ENCODE measurements around the gene SLC6A1.

SLC6A1 gene

DNA sequence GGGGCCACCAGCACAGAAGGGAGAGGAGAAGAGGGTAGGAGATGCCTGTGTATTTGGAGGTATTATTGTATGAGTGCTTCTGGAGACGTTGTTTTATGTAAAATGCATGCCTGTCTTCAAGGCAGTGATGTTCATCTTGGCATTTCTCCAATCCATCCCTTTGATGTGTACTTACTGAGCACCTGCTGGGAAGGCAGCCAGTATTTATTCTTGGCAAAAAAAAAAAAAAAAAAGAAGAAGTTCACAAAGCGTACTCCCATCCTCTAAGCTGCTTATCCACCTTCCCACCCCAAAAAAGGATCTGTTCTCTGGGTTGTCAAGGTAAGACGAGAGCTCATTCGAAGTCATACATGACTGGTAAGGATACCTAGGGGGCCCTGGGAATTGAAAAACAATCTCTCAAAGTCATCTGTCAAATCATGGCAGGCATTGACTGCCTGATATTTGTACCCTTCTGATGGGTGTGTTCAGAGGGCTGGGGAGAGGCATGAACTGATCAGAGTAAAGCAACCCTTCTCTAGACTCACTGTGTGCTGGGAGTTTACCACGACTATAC is 30.0 kb upstream of the SLC6A1 start:
- intact Hi-C loops (cut with DNase I) = no loop called here
- peak in 6 of 42 donors; percentile 14 to 71 (median 44) for DNase-seq

DNA sequence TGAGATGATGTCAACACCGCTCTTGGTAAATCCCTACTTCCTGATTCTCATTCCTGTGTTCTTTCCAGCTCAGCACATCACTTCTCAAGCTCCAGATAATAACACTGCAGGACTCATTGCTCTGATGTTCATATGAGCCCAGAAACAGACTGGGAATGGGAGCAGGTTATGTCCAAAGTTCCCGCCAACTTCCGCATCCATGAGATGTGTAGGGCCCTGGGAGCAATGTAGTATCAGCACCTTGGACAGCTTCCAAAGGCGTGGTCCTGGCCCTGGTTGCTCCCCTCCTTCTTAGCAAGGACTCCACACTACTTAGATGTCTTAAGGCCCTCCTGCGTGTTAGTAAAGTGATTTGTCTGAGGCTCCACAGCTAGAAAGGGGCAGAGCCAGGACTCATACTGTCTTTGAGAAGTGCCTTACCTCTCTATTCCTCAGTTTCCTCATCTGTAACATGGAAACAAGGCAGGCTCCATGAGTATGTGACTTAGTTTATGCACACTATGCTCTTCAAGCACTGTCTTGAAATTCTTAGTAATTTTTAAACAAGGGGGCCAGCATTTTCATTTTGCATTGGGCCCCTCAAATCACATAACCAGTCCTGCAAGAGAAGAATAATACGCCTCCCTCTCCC is 27.9 kb upstream of the SLC6A1 start:
- no peak for DNase-seq
- intact Hi-C loops (cut with DNase I) = no loop called here

DNA sequence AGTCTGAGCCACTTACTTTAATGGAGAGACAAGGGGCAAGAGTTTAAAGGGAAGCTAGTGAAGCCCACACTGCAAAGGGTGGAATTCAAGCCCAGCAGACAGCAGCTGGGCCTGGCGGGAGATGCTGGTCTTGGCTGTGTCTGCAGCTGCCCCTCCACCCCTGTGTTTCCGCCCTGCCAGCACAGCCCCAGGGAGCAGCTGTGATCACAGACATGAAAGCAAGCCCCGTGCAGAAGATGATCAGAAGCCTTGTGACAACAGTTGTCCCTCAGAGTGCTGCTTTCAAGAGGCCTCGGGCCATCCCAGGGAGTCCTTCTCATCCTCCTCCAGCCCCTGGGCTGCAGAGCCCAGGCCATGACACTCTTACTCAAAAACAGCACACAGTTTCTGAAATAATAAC is 24.1 kb upstream of the SLC6A1 start:
- peak; percentile 49 to 87 (median 72) for DNase-seq
- intact Hi-C loops (cut with DNase I) = no loop called here

DNA sequence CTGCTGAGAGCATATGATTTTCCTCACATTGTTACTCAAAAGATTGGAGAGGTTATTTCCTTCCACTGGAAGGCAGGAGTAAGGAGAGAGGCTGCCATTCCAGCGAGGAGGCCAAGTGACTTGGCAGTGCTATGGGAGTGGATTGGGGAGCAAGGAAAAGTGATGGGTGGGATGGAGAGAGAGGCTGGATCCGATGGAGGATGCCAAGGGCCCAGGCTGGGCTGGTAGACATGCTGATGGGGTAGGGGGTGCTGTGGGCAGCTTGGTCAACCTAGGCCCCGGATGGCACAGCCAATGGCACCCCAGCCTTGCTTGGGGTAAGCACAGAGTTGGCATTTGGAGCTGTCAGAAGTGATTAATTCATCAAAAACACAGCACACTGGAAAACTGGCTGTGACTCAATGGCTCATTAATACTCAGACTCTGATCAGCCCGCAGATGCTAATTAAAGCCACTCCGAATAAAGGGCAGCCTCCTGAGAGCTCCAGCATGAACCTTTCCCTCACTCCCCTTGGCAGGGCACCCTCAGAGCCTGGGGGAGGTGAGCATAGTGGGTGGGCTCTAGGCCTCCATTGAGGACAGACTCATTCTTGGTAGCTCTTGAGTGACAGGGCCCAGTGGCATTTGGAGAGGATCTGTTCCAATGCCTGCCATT is 22.1 kb upstream of the SLC6A1 start:
- DNase-seq = peak in 6 of 42 donors; percentile 25 to 68 (median 38)
- intact Hi-C loops (cut with DNase I) = no loop called here

DNA sequence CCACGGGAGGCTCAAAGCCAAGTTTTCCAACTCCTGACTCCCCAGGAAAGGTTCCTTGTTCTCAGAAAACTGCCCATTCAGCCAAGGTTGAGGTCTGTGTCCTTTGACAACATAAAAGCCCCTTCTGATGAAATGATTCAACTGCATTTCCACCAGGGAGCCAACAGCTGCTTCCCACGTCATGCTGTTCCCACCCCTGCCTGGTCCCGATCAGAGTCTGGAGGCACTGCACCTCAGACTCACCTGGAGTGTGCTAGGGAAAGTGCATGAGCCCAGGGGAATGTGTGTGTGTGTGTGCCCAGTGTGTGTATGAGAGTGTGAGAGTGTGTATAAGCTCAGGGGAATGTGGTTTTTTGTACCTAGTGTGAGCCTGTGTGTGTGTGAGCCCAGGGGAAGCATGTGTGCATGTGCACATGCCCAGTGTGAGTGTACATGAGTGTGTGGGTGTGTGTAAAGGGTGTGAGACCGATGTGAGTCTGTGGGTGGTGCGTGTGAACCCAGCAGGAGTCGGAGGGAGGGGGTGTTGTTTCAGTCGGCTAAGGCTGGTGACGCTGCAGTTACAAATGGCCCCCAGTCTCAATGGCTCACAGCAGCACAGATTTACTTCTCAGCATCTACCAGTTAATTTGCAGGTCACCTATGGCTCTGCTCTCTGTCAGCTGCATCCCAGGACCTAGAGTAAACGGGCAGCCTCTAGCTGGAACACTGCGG is 20.3 kb upstream of the SLC6A1 start:
- intact Hi-C loops (cut with DNase I) = no loop called here
- peak in 5 of 42 donors; percentile 43 to 63 (median 46) for DNase-seq

DNA sequence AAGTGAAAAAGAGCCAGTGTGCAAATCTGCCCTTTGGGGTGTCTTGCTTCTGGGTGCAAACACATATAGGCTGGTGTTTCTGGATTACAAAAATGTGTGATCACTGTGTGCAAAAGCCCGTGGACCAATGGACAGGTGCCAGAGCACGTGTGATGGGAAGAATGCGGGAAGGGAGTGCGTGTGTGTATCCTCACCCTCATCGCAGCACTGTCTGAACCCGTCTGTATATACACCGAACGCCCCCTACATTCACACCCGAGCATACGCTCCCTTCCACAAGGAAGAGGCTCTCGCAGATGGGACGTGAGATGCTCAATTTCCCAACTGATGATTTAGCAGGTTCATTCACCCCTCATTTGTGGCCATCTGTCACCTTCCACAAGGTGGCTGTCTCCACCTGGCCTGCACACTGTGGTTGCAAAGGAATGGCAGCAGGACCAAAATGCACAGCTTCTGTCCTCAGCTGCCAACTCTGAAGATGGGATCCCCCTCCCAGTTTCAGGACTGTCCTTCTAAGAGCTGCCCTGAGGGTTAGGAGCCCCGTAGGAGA is 19.4 kb upstream of the SLC6A1 start:
- no peak for DNase-seq

DNA sequence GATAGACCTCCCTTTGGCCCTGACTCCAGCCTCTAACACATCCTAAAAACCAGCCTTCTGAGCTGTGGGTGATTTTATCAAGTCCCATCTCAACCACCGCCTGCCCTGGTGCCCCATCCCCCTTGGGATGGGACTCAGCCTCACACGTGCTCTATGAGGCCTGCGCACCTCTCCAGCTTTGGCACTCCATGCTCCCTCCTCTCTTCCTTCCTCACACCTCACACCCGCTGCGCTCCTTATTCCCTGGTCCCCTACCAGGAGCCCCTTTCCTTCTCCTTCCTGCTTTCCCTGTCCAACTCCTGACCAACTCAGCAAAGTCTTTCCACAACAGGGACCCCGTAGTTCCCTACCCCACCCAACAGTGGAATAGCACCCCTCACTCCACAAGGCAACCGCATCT is 18.4 kb upstream of the SLC6A1 start:
- DNase-seq = no peak
- intact Hi-C loops (cut with DNase I) = no loop called here

More for the DNA sequence above, 19.4 kb upstream of the SLC6A1 start:
- intact Hi-C loops (cut with DNase I) = no loop called here

DNA sequence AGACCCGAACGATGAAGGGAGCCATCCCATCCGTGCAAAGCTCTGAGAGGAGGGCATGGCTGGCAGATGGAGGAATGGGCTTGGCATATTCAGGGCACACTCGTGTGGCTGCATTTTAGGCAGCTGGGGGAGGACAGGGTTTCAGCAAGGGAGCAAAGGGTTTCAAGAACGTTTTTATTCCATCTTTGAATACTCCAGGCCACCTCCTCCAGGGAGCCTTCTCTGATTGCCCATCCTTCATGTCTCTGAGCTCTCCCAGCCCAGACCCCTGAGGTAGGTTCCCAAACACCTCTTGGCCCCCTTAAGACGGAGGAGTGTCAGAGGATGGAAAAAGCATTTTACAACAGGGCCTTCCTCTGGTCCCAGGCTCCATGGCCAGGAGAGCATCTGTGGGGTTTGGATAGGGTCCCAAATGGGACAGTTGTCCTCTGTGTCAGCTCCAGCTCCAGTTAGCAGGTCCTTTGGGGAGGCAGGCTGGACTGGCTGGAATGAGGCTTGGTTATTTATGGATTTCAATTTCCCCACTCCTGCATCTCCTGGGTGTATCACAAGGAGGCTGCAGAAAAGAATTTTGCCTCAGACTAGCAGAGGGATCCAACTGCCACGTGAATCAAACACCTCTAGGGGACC is 17.7 kb upstream of the SLC6A1 start:
- DNase-seq = peak in 3 of 42 donors; percentile 27 to 62 (median 58)
- intact Hi-C loops (cut with DNase I) = no loop called here

DNA sequence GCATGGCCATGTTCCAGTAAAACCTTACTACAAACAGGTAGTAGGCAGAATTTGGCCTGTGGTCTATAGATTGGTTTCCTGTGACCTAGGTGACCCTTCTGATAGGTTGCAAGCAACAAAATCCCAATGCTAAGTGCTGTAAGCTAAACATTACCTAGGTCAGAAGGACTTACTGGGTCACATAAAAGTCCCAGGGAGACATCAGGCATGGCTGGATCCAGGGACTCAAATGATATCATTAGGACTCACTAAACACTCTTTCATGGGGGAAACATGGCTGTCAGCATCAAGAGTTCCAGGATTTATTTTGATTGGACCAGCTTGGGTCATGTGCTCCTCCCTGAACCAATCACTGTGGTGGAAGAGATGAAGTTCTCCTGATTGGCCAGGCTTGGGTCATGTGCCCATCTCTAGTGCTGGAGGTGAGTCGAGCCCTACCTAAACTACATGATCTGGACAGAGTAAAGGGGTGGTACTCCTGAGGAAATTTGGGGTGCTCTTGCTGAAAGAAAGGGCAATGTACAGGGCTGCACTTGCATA is 16.8 kb upstream of the SLC6A1 start:
- no peak for DNase-seq
- intact Hi-C loops (cut with DNase I) = no loop called here

DNA sequence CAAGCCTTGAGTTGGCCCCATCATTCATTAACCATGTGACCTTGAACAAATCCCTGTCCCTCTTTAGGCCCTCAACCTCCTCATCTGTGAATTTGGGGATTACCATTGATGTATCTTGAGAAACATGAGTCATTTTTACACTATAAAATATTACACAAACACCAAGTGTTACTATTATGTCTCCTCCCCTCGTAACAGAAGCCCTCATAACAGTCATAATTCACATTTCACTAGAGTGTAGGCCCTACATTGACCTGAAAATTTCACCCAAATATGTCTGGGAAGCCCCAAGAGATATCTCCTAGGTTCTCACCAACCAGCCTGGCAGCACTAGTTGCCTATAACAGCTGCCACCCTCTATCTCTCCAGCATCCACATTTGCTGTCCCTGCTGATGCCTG is 15.8 kb upstream of the SLC6A1 start:
- intact Hi-C loops (cut with DNase I) = no loop called here
- DNase-seq = no peak

DNA sequence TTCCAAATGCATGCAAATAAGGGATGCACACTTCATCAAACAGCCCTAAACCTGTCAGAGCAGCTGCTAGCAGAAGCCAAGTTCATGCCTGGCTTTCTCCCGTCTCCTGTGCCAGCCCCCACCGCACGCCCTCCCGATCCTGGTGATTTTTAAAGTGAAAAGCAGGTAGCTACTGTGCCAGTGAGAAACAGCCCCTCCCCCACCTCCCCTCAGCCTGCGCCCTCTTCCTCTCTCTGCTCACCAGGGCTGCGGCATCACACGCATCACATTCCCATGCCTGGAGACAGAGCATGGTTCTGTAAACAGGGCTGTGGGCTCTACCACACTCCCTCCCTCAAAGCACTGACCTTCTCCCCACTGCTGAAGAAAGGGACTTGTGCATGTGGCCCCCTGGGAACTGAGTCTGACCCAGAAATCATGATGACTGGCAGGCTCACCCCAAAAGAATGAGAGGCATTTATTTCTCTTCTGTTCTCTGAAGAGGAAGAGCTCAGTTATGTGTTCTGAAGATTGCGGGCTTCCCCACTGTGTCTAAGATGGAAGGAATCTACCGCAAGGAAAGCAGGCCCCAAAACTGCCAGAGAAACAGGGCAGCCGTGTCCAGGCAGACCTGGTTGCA is 14.5 kb upstream of the SLC6A1 start:
- intact Hi-C loops (cut with DNase I) = no loop called here
- DNase-seq = peak in 41 of 42 donors; percentile 45 to 93 (median 76)

DNA sequence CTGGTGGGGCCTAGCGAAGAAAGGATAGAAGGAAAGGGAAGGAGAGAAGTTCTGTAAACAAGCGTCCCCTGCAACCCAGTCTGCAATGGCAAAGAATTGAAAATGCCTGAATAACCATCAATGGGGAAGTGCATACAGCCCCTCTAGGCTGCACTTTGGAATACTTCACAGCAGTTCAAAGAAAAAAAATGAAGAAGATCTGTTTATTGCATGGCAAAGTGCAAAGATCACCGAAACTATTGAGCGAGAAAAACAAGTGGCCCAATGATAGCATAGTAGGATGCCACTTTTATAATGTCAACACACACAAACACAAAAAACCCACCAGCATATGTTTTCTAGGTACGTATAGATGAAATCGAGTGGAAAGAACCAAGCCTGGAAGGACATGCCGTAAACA is 13.6 kb upstream of the SLC6A1 start:
- no peak for DNase-seq

DNA sequence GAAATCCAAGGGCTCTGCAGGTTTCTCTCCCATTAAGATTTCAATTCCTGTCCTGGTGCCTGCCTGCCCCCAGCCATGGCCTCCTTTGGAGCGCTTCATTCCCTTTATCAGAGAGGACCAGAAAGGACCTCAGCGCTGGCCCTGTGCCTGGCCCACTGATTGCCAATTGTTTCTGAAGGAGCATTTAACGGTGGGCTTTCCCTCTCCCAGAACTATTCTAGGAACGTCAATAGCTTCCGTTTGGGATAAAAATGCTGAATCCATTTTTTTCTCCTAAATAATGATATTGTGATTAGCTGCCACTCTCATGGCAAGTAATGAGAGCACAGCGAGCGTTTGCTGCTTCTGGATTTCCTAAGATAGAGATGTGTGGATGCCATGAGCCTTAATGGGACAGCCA is 12.2 kb upstream of the SLC6A1 start:
- no peak for DNase-seq
- intact Hi-C loops (cut with DNase I) = no loop called here

More for the DNA sequence above, 13.6 kb upstream of the SLC6A1 start:
- intact Hi-C loops (cut with DNase I) = no loop called here

DNA sequence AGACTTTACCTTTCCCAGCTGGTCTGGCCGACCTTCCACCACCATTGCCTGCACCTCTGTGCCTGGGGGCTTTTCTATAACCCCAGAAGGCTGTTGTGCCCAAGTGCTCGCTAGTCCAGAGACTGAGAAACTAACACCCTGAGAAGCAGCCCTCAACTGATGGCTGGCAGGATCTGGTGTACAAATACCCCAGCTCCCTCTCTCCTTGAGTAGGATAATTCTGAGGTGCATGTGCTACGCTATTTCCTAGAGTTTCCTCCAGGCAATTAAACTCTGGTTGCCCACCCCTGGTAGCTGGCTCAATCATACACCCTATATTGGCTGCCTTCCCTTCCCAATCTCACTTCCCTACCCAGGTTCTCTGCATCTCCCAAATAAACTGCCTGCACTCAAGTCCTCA is 11.5 kb upstream of the SLC6A1 start:
- intact Hi-C loops (cut with DNase I) = no loop called here
- DNase-seq = no peak

DNA sequence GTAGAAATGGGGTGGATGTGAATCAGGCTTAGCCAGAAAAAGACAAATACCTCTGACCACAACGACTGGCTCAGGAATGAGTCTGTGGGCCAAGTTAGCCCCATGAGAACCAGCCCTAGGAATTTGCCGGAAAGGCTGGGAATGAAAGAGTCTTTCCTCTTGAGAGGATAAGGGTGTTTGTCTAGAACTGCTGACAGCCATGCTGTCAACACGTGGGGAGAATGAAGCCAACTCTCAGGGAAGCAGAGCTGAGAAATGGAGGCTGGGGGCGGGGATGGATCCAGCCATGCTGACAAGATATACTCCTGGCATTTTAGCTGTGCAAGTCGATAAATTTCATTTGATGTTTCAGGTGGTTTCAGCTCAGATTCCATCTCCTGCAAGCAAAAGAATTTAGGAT is 10.6 kb upstream of the SLC6A1 start:
- intact Hi-C loops (cut with DNase I) = no loop called here
- DNase-seq = no peak

DNA sequence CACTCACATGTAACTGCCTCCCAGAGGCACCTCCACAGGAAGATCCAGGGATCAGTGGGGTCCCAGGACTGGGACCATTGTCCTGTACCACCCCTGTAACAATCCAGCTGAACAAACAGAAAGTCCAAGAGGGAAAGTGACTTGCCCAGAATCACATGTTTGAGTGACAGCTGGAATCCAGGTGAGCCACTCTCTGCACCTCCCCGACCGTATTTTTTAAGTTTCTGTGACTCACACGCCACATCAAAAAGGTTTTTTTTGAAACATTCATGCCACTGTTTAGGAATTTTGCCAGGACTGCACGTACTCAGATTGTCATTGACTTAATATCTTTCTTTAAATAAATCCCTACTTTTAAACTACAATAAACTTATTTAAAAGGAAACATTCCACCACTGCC is 9.8 kb upstream of the SLC6A1 start:
- intact Hi-C loops (cut with DNase I) = no loop called here
- peak in 11 of 42 donors; percentile 24 to 77 (median 57) for DNase-seq

DNA sequence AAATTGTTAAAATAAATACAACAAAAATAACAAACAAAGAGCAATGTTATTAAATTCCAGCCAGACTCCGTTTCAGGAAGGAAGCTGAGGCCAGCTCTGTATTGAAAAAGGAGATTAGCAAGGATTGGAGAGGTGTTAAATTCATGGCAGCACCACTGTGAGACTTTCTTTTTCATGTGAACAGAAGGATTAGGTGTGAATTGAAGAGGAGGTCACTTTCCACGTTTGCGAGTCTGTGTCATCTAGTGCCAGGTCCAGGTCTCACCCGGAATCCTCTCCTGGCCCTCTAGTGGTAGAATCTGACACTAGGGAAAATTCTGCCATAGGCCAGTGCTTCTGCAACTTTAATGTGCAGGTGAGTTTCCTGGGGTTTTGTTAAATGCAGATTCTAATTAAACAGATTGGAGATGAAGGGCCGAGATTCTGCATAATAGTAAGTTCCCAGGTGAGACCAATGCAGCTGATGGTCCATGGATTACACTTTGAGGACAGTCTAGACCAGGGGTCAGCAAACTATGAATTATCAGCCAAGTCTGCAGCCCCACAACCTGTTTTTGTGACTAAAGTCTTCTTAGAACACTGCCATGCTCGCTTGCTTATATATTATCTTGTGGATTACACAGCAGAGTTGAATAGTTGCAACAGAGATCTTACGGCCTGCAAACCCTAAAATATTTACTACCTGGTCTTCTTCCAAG is 9.2 kb upstream of the SLC6A1 start:
- intact Hi-C loops (cut with DNase I) = no loop called here
- DNase-seq = peak in 29 of 42 donors; percentile 34 to 88 (median 65)

DNA sequence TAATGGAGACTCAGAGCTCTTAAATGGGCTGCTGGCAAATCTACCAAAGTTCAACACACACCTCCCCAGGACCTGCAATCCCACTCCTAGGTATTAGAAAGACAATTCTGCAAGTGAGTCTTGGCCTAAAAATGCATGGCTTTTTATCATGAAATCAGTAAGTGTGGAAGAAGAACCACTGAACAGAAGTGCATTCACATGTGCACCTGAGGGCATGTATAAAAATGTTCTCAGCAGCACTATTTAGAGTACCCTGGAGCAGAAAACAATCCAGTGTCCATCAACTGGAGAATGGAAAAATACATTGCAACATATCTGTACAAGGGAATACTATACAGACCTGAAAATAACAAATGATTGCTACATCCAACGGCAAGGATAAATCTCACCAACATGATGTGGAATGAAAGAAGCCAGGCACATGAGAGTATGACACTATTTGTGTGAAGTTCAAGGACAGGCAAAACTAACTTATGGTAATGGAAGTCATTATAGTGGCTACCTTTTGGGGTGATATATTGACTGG is 8.1 kb upstream of the SLC6A1 start:
- intact Hi-C loops (cut with DNase I) = no loop called here
- DNase-seq = no peak
